HG03457 (cell line): ENCODE results near the gene PRMT3.
"Not testable (repeated sequence)": the region's sequence is repeated elsewhere in the genome, so short reads cannot be mapped to it uniquely, and the experiment has no call there.

Source experiments
- ATAC-seq: cut with Tn5 transposase; IDR thresholded peaks from one replicate; pipeline ENCODE4 v1.9.1; 2021; ENCODE audit warnings: moderate number of reproducible peaks; ENCODE audit not compliant: unreplicated experiment

The PRMT3 gene

GRCh38 chr11:20497124-20497792 lies 109.7 kb downstream of the PRMT3 start:
- ATAC-seq, result no peak

- peak; percentile 84 for ATAC-seq
Measured at GRCh38 chr11:20501252-20501651, 113.7 kb downstream of the PRMT3 start.

GRCh38 chr11:20501971-20502370 lies 114.5 kb downstream of the PRMT3 start:
- ATAC-seq, result no peak

- no peak for ATAC-seq
Measured at GRCh38 chr11:20511982-20512381, 124.5 kb downstream of the PRMT3 start.

- ATAC-seq, result no peak
Measured at GRCh38 chr11:20512869-20513268, 125.4 kb downstream of the PRMT3 start.

GRCh38 chr11:20518323-20518834 lies 130.9 kb downstream of the PRMT3 start:
- ATAC-seq, result no peak

- ATAC-seq, result no peak
Measured at GRCh38 chr11:20522536-20522935, 135.0 kb downstream of the PRMT3 start.

GRCh38 chr11:20529757-20530156 lies 142.2 kb downstream of the PRMT3 start:
- no peak for ATAC-seq

GRCh38 chr11:20530942-20531703 lies 143.6 kb downstream of the PRMT3 start:
- ATAC-seq, result no peak

GRCh38 chr11:20535271-20535881 lies 147.9 kb downstream of the PRMT3 start:
- no peak for ATAC-seq

GRCh38 chr11:20536365-20536764 lies 148.8 kb downstream of the PRMT3 start:
- ATAC-seq, result no peak

- ATAC-seq, result no peak
Measured at GRCh38 chr11:20536784-20537183, 149.3 kb downstream of the PRMT3 start.

- ATAC-seq, result no peak
Measured at GRCh38 chr11:20541503-20541902, 154.0 kb downstream of the PRMT3 start.

- no peak for ATAC-seq
Measured at GRCh38 chr11:20544603-20545237, 157.2 kb downstream of the PRMT3 start.

GRCh38 chr11:20547411-20547810 lies 159.9 kb downstream of the PRMT3 start:
- no peak for ATAC-seq

- ATAC-seq, result no peak
Measured at GRCh38 chr11:20551096-20551495, 163.6 kb downstream of the PRMT3 start.

- no peak for ATAC-seq
Measured at GRCh38 chr11:20555783-20556182, 168.3 kb downstream of the PRMT3 start.

GRCh38 chr11:20556396-20556795 lies 168.9 kb downstream of the PRMT3 start:
- ATAC-seq, result not testable (repeated sequence)

GRCh38 chr11:20558741-20559140 lies 171.2 kb downstream of the PRMT3 start:
- ATAC-seq, result no peak
